Parathyroid adenoma (tissue), 2 donors: Measurements from ENCODE around the gene DLG2.
"Not testable (repeated sequence)": the region's sequence is repeated elsewhere in the genome, so short reads cannot be mapped to it uniquely, and the experiment has no call there.

ENCODE experiments used
- H2AFZ ChIP-seq: fragments of 300-600 bp; sonication (generic); one replicate; pipeline ENCODE4 v1.7.0; 2017; ENCODE audit warnings: antibody characterized with exemption, mild to moderate bottlenecking
- H3K27ac ChIP-seq: fragments of 300-600 bp; sonication (generic); one replicate; pipeline ENCODE4 v1.7.0; 2017
- H3K27me3 ChIP-seq: fragments of 300-600 bp; sonication (generic); one replicate; pipeline ENCODE4 v1.7.0; 2017; ENCODE audit warnings: low read length; ENCODE audit not compliant: control insufficient read depth, insufficient read depth
- H3K36me3 ChIP-seq: fragments of 300-600 bp; sonication (generic); one replicate; pipeline ENCODE4 v1.7.0; 2017; ENCODE audit warnings: low read length; ENCODE audit not compliant: control insufficient read depth, insufficient read depth
- H3K4me1 ChIP-seq: fragments of 300-600 bp; sonication (generic); one replicate; pipeline ENCODE4 v1.7.0; 2017; ENCODE audit warnings: control low read depth
- H3K4me2 ChIP-seq: fragments of 300-600 bp; sonication (generic); one replicate; pipeline ENCODE4 v1.7.0; 2017; ENCODE audit warnings: low read length
- H3K4me3 ChIP-seq: fragments of 300-600 bp; sonication (generic); one replicate; pipeline ENCODE4 v1.7.0; 2017; ENCODE audit warnings: low read depth, low read length
- H3K79me2 ChIP-seq: fragments of 300-600 bp; sonication (generic); one replicate; pipeline ENCODE4 v1.7.0; 2017; ENCODE audit warnings: control low read depth
- H3K9ac ChIP-seq: fragments of 300-600 bp; sonication (generic); one replicate; pipeline ENCODE4 v1.7.0; 2017; ENCODE audit warnings: mild to moderate bottlenecking
- H3K9me3 ChIP-seq: fragments of 300-600 bp; sonication (generic); one replicate; pipeline ENCODE4 v1.7.0; 2017; ENCODE audit warnings: low read length; ENCODE audit not compliant: control insufficient read depth
- TF ChIP-seq, protein P1 (sequence below): fragments of 300-600 bp; sonication (generic); IDR thresholded peaks from one replicate; pipeline ENCODE4 v1.7.0; 2017; ENCODE audit warnings: antibody characterized with exemption, mild to moderate bottlenecking
- donor health status: primary hyperparathyroidism.

Gene DLG2

DNA sequence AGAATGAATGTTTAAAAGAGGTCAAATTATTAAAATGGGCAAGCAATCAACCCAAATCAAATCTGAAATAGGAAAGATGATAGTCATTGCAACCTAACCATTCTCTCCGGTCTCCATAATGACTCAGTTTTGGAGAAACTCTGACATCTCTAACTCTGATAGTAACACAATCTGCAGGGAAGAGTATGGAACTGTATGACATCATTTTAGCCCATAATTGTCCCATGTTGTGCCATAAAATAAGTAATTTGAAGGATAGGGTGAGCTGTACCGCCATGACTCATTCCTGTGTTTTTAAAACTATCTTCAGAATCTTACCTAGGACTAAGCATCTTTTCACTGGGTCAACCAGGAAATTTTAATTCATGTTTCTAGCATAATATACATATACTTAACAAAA, 350.8 kb downstream of the DLG2 start:
- Histone ChIP-seq H3K9ac (no peak overlapping the region), H3K4me3 (no peak overlapping the region), H3K9me3 (no peaks in the 10 kb centered on the region), H3K36me3 (no peaks in the 10 kb centered on the region), H2AFZ (no peak overlapping the region), H3K79me2 (no peaks in the 10 kb centered on the region), H3K4me1 (no peaks in the 10 kb centered on the region), H3K27me3 (no peaks in the 10 kb centered on the region), H3K4me2 (no peak overlapping the region), H3K27ac (no peak overlapping the region)
- TF ChIP-seq, protein P1, sequence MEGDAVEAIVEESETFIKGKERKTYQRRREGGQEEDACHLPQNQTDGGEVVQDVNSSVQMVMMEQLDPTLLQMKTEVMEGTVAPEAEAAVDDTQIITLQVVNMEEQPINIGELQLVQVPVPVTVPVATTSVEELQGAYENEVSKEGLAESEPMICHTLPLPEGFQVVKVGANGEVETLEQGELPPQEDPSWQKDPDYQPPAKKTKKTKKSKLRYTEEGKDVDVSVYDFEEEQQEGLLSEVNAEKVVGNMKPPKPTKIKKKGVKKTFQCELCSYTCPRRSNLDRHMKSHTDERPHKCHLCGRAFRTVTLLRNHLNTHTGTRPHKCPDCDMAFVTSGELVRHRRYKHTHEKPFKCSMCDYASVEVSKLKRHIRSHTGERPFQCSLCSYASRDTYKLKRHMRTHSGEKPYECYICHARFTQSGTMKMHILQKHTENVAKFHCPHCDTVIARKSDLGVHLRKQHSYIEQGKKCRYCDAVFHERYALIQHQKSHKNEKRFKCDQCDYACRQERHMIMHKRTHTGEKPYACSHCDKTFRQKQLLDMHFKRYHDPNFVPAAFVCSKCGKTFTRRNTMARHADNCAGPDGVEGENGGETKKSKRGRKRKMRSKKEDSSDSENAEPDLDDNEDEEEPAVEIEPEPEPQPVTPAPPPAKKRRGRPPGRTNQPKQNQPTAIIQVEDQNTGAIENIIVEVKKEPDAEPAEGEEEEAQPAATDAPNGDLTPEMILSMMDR = no peak

DNA sequence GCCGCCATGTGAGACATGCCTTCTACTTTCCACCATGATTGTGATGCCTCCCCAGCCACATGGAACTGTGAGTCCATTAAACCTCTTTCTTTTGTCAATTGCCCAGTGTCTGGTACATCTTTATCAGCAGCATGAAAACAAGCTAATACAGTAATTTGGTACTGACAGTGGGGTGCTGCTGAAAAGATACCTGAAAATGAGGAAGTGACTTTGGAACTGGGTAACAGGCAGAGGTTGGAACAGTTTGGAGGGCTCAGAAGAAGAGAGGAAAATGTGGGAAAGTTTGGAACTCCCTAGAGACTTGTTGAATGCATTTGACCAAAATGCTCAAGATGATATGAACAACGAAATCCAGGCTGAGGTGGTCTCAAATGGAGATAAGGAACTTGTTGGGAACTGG, 356.8 kb downstream of the DLG2 start:
- H3K4me3 ChIP-seq, H3K27ac ChIP-seq, H3K79me2 ChIP-seq, H3K36me3 ChIP-seq, H3K9ac ChIP-seq, H3K4me1 ChIP-seq, H3K9me3 ChIP-seq, H2AFZ ChIP-seq, H3K27me3 ChIP-seq, H3K4me2 ChIP-seq: not testable (repeated sequence)

DNA sequence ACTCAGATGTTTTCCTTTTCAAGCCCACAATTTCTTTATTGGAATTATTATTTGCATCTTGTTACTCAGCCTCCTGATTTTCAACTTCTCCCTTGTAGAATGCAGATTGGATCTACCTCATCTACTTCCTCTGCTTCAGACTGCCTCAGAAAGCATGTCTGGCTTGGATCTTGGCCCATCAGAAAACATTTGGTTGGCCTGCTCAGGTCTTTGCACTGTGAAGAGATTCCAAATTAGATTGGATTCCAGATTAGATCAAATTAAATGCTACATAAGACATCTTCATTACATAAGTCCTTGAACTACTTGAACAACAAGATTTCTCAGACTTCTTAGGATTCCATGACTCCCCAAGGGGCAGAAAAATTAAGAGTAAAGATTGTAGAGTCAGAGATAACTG, 358.0 kb downstream of the DLG2 start:
- Histone ChIP-seq H3K4me2 (no peak overlapping the region), H3K9me3 (no peaks in the 10 kb centered on the region), H3K4me1 (no peaks in the 10 kb centered on the region), H2AFZ (no peak overlapping the region), H3K27me3 (no peaks in the 10 kb centered on the region), H3K4me3 (no peak overlapping the region), H3K36me3 (no peaks in the 10 kb centered on the region), H3K79me2 (no peaks in the 10 kb centered on the region), H3K9ac (no peak overlapping the region), H3K27ac (no peak overlapping the region)
- TF ChIP-seq, protein P1 = no peak

DNA sequence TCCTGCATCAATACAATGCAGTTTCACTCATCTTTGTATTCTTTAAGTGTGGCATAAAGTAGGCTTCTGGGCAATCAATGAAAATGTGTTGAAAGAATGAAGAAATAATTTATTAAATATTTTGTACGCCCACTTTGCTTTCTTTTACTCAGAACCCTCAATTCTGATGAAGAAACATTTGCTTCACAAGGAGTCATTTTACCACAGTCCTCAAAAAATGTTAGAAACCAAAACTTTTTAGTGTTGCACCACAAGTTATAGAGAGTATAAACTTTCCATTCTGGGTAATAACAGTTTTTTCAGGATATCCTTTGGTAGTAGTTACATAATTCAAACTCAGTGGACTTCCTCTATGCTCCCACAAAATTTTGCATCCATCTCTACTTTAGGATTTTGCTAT, 360.5 kb downstream of the DLG2 start:
- Histone ChIP-seq H3K36me3 (no peaks in the 10 kb centered on the region), H3K4me3 (no peak overlapping the region), H3K79me2 (no peaks in the 10 kb centered on the region), H2AFZ (no peak overlapping the region), H3K4me1 (no peaks in the 10 kb centered on the region), H3K27ac (no peak overlapping the region), H3K9ac (no peak overlapping the region), H3K27me3 (no peaks in the 10 kb centered on the region), H3K9me3 (no peaks in the 10 kb centered on the region), H3K4me2 (no peak overlapping the region)
- TF ChIP-seq, protein P1 = no peak

DNA sequence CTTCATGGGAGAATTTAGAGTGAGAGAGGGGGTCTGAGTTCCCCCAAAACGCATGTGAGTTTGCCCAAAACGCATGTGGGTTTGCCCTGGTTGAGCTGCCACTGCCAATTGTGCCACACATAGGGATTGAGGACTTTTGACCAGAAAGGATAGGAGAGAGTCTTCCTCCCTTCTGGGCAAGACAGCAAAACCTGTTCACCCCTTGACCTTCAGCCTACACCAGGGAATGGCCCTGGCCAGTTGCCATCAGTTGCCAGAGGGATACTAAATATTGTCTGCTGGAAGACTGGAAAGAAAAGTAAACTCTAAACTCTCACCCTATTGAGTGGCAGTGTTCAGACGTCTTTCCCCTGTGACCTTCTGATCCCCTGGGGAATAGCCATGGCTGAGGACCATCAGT, 363.8 kb downstream of the DLG2 start:
- Histone ChIP-seq H3K79me2 (no peaks in the 10 kb centered on the region), H3K36me3 (no peaks in the 10 kb centered on the region), H3K4me1 (no peaks in the 10 kb centered on the region), H3K4me2 (no peak overlapping the region), H3K4me3 (no peak overlapping the region), H3K27ac (no peak overlapping the region), H3K9me3 (no peaks in the 10 kb centered on the region), H3K9ac (no peak overlapping the region), H3K27me3 (no peaks in the 10 kb centered on the region), H2AFZ (no peak overlapping the region)
- TF ChIP-seq, protein P1 = no peak
